GM23248 (cell line): Measurements from ENCODE around the gene HSD17B11.

Experiments used
- EZH2 ChIP-seq: fragments of 200-600 bp; sonication (generic); IDR thresholded peaks from 2 replicates; pipeline ENCODE4 v1.6.1; 2018; ENCODE audit warnings: antibody characterized with exemption, mild to moderate bottlenecking; ENCODE audit not compliant: insufficient read depth, poor library complexity, severe bottlenecking
- EZH2phosphoT487 ChIP-seq: fragments of 200-600 bp; sonication (generic); IDR thresholded peaks from 2 replicates; pipeline ENCODE4 v1.6.1; 2018; ENCODE audit warnings: antibody characterized with exemption, moderate library complexity, mild to moderate bottlenecking, low read depth; ENCODE audit not compliant: insufficient read depth

GRCh38 chr4:87310691-87311335, 80.2 kb downstream of the HSD17B11 start:
- no peak for TF ChIP-seq EZH2
- no peak for TF ChIP-seq EZH2phosphoT487
